Erythroblast (primary cell): Measurements from ENCODE around the gene TSNAXIP1.

Source experiments
- DNase-seq, 2 experiments: peaks; one replicate each; lab custom pipeline; 2025; lab: John Stamatoyannopoulos, UW
- GATA1 ChIP-seq: IDR thresholded peaks from 2 replicates; pipeline ENCODE4 v1.6.1; 2011; ENCODE audit warnings: low read depth, mild to moderate bottlenecking, control low read depth, low read length, moderate library complexity
- POLR2A ChIP-seq: IDR thresholded peaks from 2 replicates; pipeline ENCODE4 v1.6.1; 2011; ENCODE audit warnings: mild to moderate bottlenecking, low read length

TSNAXIP1 gene

GRCh38 chr16:67800338-67800926, 6.3 kb upstream of the TSNAXIP1 start:
- DNase-seq: peak; percentile 92 to 93
- TF ChIP-seq POLR2A: peak; percentile 87
- no peak for TF ChIP-seq GATA1

- TF ChIP-seq GATA1 (no peak), POLR2A (no peak)
- DNase-seq: peak; percentile 69 to 70
Measured at GRCh38 chr16:67801241-67801640, 5.4 kb upstream of the TSNAXIP1 start.

GRCh38 chr16:67801883-67802282, 4.8 kb upstream of the TSNAXIP1 start:
- TF ChIP-seq POLR2A: no peak
- TF ChIP-seq GATA1: no peak

GRCh38 chr16:67803894-67804293, 2.8 kb upstream of the TSNAXIP1 start:
- no peak for DNase-seq
- TF ChIP-seq POLR2A (no peak), GATA1 (no peak)

More at GRCh38 chr16:67801883-67802282, 4.8 kb upstream of the TSNAXIP1 start:
- DNase-seq: no peak

- DNase-seq: no peak
- no peak for TF ChIP-seq GATA1
Measured at GRCh38 chr16:67804853-67805542, 1.7 kb upstream of the TSNAXIP1 start.

GRCh38 chr16:67805718-67806427, 816 bp upstream of the TSNAXIP1 start:
- DNase-seq: peak in 1 of 2 experiments; percentile 59
- TF ChIP-seq GATA1 (no peak), POLR2A (no peak)

- no peak for DNase-seq
- TF ChIP-seq GATA1 (no peak), POLR2A (no peak)
Measured at GRCh38 chr16:67807148-67807682, 526 bp downstream of the TSNAXIP1 start.

GRCh38 chr16:67811899-67812298, 5.2 kb downstream of the TSNAXIP1 start:
- TF ChIP-seq POLR2A (no peak), GATA1 (no peak)
- no peak for DNase-seq

- TF ChIP-seq POLR2A (no peak), GATA1 (no peak)
- no peak for DNase-seq
Measured at GRCh38 chr16:67814567-67814966, 7.9 kb downstream of the TSNAXIP1 start.

GRCh38 chr16:67820608-67821259, 14.0 kb downstream of the TSNAXIP1 start:
- TF ChIP-seq GATA1 (no peak), POLR2A (no peak)
- no peak for DNase-seq

- no peak for DNase-seq
- no peak for TF ChIP-seq POLR2A
- no peak for TF ChIP-seq GATA1
Measured at GRCh38 chr16:67822511-67822910, 15.8 kb downstream of the TSNAXIP1 start.

GRCh38 chr16:67825119-67825518, 18.4 kb downstream of the TSNAXIP1 start:
- DNase-seq: no peak
- TF ChIP-seq POLR2A: no peak
- no peak for TF ChIP-seq GATA1

- TF ChIP-seq POLR2A (no peak), GATA1 (no peak)
- DNase-seq: no peak
Measured at GRCh38 chr16:67825906-67826305, 19.2 kb downstream of the TSNAXIP1 start.
